Left ventricle myocardium inferior (tissue), 1 donor: ENCODE results near the gene ACSL3. TPM values are rescaled to one million over a fixed set of nuclear protein-coding genes. Genes with fewer than 3 reads are reported as not detected.
"Not testable (repeated sequence)": the region's sequence is repeated elsewhere in the genome, so short reads cannot be mapped to it uniquely, and the experiment has no call there.

Experiments used
- DNase-seq: peaks from one replicate; pipeline ENCODE4 v3.0.0-alpha.2; 2020
- H3K27ac ChIP-seq: fragments of 200-600 bp; replicated peaks from 2 replicates; pipeline ENCODE4 v1.8.0; 2021
- H3K27me3 ChIP-seq: fragments of 200-600 bp; 2 replicates; pipeline ENCODE4 v1.8.0; 2021; ENCODE audit warnings: low read depth
- H3K36me3 ChIP-seq: fragments of 200-600 bp; 2 replicates; pipeline ENCODE4 v1.8.0; 2021
- H3K4me1 ChIP-seq: fragments of 200-600 bp; 2 replicates; pipeline ENCODE4 v1.8.0; 2021
- H3K4me3 ChIP-seq: fragments of 200-600 bp; 2 replicates; pipeline ENCODE4 v1.8.0; 2021; ENCODE audit warnings: mild to moderate bottlenecking, moderate library complexity
- H3K9me3 ChIP-seq: fragments of 200-600 bp; replicated peaks from 2 replicates; pipeline ENCODE4 v1.8.0; 2021
- CTCF ChIP-seq: fragments of 200-600 bp; IDR thresholded peaks from 2 replicates; pipeline ENCODE4 v1.8.0; 2021; ENCODE audit warnings: antibody characterized with exemption, mild to moderate bottlenecking, borderline replicate concordance
- intact Hi-C: fragments of 100-400 bp; cut with micrococcal nuclease; formaldehyde crosslinking; loops from one replicate; pipeline ENCODE4 v1.11.0; 2022
- total RNA-seq: library from RNA; stranded (reverse); fragmentation: NEBNext Ultra II Directional; extraction: Animal tissue kit (Norgen Biotek cat#: 25700); gene quantifications from one replicate; pipeline ENCODE4 v1.2.1, GENCODE V29; 2021
- donor health status: DM: no; HTN: yes; CAD: no; lungs with severe emphysema.

The ACSL3 gene
- total RNA-seq, 1 donor from 2014 or later: 50.1 TPM

- H3K27me3 ChIP-seq: no peaks in the 10 kb centered on the region
- no peak overlapping the region for H3K4me3 ChIP-seq
- DNase-seq: no peak
- no peak for TF ChIP-seq CTCF
- H3K9me3 ChIP-seq: no peaks in the 10 kb centered on the region
- H3K4me1 ChIP-seq: peaks cover 9% of the 10 kb centered on the region
- H3K36me3 ChIP-seq: no peaks in the 10 kb centered on the region
- intact Hi-C loops: no loop called here
- H3K27ac ChIP-seq: no peak overlapping the region
Measured at GRCh38 chr2:222844323-222844722, 16.5 kb upstream of the ACSL3 start.

- intact Hi-C loops, H3K4me1 ChIP-seq, H3K27me3 ChIP-seq, H3K27ac ChIP-seq, H3K9me3 ChIP-seq, DNase-seq, H3K4me3 ChIP-seq, H3K36me3 ChIP-seq: not testable (repeated sequence)
Measured at GRCh38 chr2:222845314-222845713, 15.5 kb upstream of the ACSL3 start.

GRCh38 chr2:222846003-222846402 is 14.8 kb upstream of the ACSL3 start:
- no peak overlapping the region for H3K4me3 ChIP-seq
- H3K9me3 ChIP-seq: no peaks in the 10 kb centered on the region
- no peaks in the 10 kb centered on the region for H3K36me3 ChIP-seq
- H3K4me1 ChIP-seq: peaks cover 9% of the 10 kb centered on the region
- DNase-seq: no peak
- TF ChIP-seq CTCF: no peak
- intact Hi-C loops: no loop called here
- H3K27me3 ChIP-seq: no peaks in the 10 kb centered on the region
- H3K27ac ChIP-seq: no peak overlapping the region

GRCh38 chr2:222848031-222848430 is 12.8 kb upstream of the ACSL3 start:
- H3K27me3 ChIP-seq, H3K4me3 ChIP-seq, H3K9me3 ChIP-seq, H3K4me1 ChIP-seq, intact Hi-C loops, DNase-seq, H3K36me3 ChIP-seq, H3K27ac ChIP-seq: not testable (repeated sequence)

GRCh38 chr2:222848862-222849261 is 12.0 kb upstream of the ACSL3 start:
- Histone ChIP-seq H3K4me3 (no peak overlapping the region), H3K27ac (no peak overlapping the region), H3K27me3 (no peaks in the 10 kb centered on the region), H3K36me3 (no peaks in the 10 kb centered on the region), H3K4me1 (peaks cover 6% of the 10 kb centered on the region), H3K9me3 (no peaks in the 10 kb centered on the region)
- intact Hi-C loops: no loop called here
- no peak for TF ChIP-seq CTCF
- no peak for DNase-seq

GRCh38 chr2:222851956-222852617 is 8.7 kb upstream of the ACSL3 start:
- Histone ChIP-seq H3K4me1 (peaks cover 6% of the 10 kb centered on the region), H3K9me3 (no peaks in the 10 kb centered on the region), H3K27me3 (no peaks in the 10 kb centered on the region), H3K27ac (no peak overlapping the region), H3K4me3 (no peak overlapping the region), H3K36me3 (no peaks in the 10 kb centered on the region)
- intact Hi-C loops: loop anchor here (10.0 kb wide), 1 partner anchor 57 kb away; no protein-coding TSS in a partner anchor
- no peak for DNase-seq
- no peak for TF ChIP-seq CTCF
